HepG2 (cell line): Measurements from ENCODE around the gene CCRL2.

Experiments
- KAT7 ChIP-seq: IDR thresholded peaks from 2 replicates; pipeline ENCODE4 v1.6.1; 2018; ENCODE audit warnings: borderline replicate concordance, missing compliant biosample characterization
- PATZ1 ChIP-seq: sonication (generic); formaldehyde crosslinking; IDR thresholded peaks from 2 replicates; pipeline ENCODE4 v1.4.0; 2020; ENCODE audit warnings: missing genetic modification reagents
- SALL2 ChIP-seq: sonication (generic); formaldehyde crosslinking; IDR thresholded peaks from 2 replicates; pipeline ENCODE4 v1.8.1; 2023; ENCODE audit warnings: mild to moderate bottlenecking, missing genetic modification reagents, inconsistent platforms
- ZNF703 ChIP-seq: sonication (generic); formaldehyde crosslinking; IDR thresholded peaks from 2 replicates; pipeline ENCODE4 v1.5.1; 2020; ENCODE audit warnings: missing genetic modification reagents, mild to moderate bottlenecking, moderate library complexity, borderline replicate concordance
- ZNF747 ChIP-seq: sonication (generic); formaldehyde crosslinking; IDR thresholded peaks from 2 replicates; pipeline ENCODE4 v1.8.1; 2023; ENCODE audit warnings: missing genetic modification reagents, mild to moderate bottlenecking, borderline replicate concordance

- TF ChIP-seq KAT7 (CRISPR knock-in tag): no peak
- TF ChIP-seq SALL2 (CRISPR knock-in tag): no peak
- no peak for TF ChIP-seq ZNF703 (CRISPR knock-in tag)
- TF ChIP-seq ZNF747 (CRISPR knock-in tag): no peak
- TF ChIP-seq PATZ1: no peak
These were observed 28.1 kb downstream of the CCRL2 start for GRCh38 chr3:46435081-46435726.
